Measurements from ENCODE around the gene NUDCD3.

- 0 out of 2 replicates have a peak, but pooled peaks have one; percentile 12 for TF ChIP-seq CTCF (conservative IDR thresholded peaks at IDR 0.05; ENCODE audit: low read depth, low read length)
- TF ChIP-seq EZH2 (IDR thresholded peaks at IDR 0.05; ENCODE audit: low read length, unreplicated experiment), result no peak
Observed at GRCh38 chr7:44490351-44491200, at the start of gene NUDCD3.

Data from PC-3 (cell line).